Measurements from ENCODE around the gene ZBTB5.
"Not testable (repeated sequence)": the region's sequence is repeated elsewhere in the genome, so short reads cannot be mapped to it uniquely, and the experiment has no call there.

The ZBTB5 gene

DNA sequence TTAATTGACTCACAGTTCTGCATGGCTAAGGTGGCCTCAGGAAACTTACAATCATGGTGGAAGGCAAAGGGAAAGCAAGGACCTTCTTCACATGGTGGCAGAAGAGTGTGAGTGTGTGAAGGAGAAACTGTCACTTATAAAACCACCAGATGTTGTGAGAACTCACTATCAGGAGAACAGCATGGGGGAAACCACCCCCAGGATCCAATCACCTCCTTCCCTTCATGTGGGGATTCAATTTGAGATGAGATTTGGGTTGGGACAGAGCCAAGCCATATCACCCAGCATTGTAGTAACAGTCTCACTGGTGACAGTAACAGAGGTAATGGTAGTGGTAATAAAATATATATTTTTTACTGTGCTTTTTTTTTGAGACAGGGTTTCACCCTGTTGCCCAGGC is 18.1 kb downstream of the ZBTB5 start:
- DNase-seq = no peak

DNA sequence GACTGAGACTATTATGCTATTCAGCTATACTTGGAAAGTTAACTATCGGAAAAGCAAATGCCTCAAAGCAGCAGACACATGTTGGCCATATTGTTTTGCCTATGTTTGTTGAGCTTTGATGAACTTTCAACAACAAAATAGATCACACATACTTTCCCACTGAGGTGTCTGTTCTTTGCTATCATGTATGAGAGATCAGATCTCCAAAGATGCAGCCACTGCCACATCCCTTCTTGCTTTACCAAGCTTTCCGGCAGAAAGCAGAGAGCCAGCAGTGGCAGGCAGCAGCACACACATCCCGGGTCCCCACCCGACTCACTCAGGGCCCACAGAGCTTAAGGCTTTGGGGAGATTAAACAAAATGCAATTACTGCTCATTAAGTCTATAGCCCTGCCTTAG is 18.8 kb downstream of the ZBTB5 start:
- no peak for DNase-seq

DNA sequence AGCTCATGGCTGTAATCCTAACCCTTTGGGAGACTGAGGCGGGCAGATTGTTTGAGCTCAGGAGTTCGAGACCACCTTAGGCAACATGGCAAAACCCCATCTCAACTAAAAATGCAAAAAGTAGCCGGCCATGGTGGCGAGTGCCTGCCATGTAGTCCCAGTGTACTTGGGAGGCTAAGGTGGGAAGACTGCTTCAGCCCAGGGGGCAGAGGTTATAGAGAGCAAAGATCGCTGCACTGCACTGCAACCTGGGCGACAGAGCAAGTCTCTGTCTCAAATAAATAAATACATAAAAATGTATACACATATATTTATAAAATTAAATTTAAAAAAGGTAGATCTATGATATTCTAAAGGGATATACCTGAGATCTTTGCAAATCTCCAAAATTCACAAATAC is 19.4 kb downstream of the ZBTB5 start:
- no peak for DNase-seq

DNA sequence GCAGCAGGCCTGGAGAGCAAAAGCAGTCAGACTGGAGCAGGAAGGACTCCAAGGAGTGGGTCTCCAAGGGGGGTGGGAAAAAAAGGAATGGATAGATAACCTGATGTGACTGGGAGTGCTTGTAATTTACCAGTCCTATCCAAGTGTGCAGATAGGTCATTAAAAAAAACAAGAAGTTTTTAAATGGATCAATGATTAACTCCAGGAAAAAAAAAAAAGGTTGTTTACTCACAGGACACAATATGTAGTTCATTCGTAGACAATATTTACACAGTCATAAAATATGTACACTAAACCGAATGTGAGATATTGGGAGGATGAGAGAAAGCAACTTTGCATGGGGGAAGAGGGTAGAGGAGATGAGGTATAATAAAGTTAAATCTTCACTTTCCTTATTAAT is 20.4 kb downstream of the ZBTB5 start:
- DNase-seq = no peak

DNA sequence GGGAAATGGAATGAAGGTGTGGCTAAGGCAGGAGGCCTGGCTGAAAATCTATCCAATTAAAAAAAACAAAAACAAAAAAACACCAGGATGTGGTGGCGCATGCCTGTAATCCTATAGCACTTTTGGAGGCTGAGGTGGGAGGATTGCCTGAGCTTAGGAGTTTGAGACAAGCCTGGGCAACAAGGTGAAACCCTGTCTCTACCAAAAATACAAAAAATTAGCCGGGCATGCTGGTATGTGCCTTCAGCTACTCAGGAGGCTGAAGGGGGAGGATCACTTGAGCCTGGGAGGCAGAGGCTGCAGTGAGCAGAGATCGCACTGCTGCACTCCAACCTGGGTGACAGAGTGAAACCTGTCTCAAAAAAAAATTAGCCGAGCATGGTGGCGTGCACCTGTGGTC is 21.7 kb downstream of the ZBTB5 start:
- no peak for DNase-seq

DNA sequence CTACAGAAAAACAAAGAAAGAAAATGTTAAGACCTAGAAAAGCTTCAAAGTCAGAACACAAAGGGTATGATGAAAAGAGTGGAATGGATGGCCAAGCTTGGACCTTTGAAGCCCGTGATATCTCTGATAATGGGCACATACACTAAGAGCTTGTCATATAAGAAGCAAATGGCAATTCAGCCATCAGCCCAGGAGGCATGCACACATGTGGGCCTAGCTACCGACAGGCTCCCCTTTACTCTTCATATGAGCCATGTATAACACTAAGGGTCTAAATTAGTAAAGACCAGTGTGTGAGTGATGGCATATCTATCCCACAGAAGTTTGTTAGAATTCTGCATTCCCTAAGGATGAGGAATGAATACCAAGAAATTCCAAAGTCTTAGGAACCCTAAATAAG is 22.7 kb downstream of the ZBTB5 start:
- DNase-seq = no peak

DNA sequence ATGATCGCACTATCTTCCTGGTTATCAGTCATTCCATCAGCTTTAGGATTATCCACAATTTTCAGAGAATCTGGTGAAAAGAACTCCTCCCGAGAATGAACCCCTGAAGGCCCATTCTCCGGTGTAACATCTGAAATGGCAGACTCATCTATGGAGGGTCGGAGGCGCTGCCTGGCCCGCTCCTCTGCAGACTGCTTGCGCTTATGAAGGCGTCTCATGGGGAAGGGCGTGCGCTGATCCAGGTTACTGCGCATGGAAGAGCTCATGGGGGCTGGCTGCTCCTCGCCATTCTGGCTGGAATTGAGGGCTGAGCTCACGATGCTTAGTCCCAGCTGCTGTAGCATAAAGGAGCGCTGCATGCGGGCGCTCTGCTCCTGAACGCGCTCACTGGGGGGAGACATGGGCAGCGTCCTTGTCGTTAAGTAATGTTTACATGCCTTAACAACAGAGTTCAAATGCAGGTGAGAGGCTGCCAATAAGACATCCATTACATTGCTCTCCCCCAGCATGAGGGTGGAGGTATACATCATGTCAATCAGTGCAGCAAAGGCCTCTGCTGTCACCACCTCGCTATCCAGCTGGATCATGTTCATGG is 23.4 kb downstream of the ZBTB5 start:
- no peak for DNase-seq

DNA sequence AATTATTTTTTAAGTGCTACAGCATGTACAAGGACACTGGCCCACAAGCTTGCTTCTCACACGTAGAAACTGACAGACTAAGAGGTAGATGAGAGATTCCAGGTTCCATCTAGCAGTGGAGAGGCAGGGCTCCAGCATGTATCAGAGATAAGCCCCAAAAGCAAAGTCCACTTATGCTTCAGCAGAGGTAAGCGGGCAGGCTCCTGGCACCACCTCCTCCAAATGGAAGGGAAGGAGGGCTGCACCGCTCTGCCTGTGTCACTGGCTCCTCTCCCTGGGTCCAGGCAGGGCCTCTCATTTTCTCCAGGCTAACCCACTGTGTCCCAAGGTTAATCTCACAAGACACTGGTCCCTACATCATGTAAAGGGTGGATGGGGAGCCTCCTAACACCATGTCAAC is 26.9 kb downstream of the ZBTB5 start:
- no peak for DNase-seq

DNA sequence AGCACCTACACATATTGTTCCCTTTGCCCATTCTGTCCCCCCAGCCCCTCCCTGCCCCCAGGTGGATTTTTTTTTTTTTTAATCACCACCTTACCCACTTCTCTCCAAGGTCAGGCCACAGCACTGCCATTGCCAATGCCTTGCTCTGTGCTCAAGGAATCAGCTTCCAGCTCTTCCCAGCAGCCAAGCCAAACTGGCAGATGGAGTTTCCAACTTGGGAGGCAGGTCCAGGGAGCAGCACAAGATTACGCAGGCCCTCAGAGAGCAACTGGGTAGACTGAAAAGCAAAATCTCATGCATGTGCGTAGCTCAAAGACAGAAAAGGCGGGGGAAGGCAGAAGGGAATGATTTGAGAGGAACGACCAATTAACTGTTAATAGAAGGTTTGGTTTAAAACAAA is 27.6 kb downstream of the ZBTB5 start:
- DNase-seq = no peak

DNA sequence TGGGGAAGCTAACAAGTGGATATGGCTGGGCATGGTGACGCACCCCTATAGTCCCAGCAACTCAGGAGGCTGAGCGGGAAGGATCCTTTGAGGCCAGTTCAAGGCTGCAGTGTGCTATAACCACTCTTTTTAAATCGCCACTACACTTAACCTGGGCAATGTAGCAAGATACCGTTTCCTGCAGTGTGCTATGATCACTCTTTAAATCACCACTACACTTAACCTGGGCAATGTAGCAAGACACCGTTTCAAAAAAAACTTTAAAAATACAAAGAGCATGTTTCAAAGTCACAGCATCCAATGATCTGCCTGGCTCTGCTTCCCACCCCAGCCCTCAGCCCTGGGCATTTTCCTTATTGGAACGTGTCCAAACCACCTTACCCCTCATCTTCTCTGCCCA is 28.2 kb downstream of the ZBTB5 start:
- no peak for DNase-seq

DNA sequence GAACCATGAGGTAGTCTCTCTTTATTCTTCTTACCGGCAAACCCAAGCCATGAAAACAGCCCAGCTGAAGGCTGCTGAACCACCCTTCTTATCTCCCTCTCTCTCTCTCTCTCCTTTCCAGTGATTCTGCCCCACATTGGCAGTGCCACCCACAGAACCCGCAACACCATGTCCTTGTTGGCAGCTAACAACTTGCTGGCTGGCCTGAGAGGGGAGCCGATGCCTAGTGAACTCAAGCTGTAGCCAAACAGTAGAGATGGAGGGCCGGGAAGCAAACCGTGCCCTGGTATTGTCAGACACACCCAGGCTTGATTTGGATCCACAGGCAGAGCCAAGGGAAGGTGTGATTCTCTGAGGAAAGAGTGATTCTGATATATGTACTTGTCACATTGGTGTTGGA is 28.7 kb downstream of the ZBTB5 start:
- DNase-seq = no peak

DNA sequence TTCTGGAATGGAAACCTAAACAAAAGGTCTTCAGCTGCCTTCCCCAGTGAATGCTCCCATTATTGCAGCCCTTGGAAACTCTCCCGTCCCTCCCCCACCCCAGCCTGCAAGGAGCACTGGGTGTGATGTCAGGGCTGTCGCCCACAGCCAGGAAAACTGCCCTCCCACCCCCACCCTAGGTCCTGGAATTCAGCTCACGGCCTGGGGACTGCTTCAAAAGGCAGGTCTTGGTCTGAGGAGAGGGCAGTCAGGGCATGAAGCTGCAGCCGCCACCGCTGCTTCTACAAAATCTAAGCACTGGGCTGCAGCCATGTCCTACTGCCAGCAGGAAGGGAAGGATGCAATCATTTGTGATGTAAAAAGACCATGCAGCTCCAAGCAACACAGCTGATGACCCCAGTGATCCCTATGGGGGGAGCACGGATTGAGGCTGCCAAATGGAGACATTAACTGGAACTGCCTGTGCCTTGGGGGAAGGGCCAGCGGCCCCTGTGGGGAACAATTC is 31.3 kb downstream of the ZBTB5 start:
- no peak for DNase-seq

DNA sequence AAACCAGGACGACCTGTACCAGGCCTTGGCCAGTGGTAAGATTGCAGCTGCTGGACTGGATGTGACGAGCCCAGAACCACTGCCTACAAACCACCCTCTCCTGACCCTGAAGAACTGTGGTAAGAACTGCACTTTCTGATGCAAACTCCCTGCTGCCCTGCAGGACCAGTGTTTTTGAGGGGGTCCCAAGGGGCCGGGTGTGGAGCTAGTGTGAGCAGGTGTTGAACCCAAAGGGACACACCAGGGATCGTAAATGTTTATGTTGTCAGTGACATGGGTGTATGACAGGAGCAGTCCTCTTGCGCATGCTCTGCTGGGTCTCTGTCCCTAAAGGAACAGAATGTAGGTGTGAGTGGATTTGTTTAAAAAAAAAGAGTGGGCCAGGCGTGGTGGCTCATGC is 33.2 kb downstream of the ZBTB5 start:
- DNase-seq = no peak

DNA sequence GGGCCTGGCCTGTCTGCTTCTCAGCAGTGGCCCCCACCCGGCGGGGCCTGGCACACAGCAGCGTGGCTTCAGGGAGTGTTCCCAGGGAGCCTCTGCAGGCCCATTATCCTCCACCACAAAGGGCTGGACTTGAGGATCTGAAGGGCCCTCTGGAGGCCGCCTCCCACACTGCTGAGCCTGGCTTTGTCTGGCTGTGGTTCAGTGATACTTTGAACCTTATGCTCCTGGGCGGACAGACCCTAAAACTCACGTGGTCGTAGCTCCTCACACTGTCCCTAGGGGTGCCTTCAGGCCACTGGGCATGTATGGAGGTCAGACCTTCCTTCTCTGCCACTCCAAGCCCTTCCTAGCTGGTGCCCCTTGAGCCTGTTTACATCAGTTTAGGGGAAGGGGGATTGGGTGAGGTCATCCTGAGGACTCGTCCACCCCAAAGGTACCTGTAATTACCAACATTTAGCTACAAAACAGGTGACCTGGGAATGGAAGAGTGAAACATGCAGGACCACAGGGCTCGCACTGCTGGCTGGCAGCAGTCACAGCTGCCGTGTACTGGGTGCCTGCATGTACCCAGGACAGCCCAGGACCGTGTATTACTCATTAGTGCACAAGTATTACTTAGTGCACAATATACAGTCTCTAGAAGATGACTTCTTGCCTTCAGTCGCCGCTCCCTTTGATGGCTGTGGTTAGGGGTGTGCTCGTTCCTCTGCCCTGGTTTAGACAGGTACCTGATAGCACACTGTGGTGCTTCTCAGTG is 34.2 kb downstream of the ZBTB5 start:
- DNase-seq = no peak

DNA sequence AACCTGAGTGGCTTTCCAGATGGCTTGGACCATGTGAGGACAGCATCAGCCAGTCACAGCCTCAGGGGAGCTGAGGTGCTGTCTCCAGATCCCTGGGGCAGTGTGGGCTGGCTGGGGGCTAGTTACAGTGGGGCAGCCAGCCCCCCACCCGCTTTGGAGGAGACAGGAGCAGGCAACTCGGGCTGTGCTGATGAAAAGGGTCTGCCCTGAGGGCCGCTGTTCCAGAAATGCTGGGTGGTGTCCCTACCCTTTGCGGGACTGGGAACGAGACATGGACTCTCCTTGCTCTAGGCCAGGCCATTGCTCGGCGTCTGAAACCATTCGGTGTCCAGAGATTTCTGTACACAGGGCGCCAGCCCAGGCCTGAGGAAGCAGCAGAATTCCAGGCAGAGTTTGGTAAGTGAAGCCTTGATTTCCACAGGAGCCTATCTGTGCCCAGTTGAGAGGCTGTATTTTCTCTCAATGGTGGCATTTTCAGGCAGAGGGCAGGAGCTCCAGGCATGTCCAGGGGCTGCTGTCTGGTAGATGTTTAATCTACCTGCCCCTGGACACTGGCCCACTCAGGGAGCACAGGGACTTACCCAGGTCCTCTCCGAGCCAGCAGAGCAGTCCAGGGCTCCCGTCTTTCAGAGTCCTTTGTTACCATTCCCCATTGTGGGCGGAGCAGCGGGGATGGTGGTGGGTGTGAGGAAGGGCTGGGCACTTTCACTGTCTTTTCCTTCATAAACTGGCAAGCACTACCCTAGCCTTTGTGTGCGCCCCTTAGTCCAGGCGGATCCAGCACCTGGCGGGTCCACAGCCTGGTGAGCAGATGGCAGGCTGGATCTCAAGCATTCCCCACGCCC is 35.6 kb downstream of the ZBTB5 start:
- DNase-seq = no peak

DNA sequence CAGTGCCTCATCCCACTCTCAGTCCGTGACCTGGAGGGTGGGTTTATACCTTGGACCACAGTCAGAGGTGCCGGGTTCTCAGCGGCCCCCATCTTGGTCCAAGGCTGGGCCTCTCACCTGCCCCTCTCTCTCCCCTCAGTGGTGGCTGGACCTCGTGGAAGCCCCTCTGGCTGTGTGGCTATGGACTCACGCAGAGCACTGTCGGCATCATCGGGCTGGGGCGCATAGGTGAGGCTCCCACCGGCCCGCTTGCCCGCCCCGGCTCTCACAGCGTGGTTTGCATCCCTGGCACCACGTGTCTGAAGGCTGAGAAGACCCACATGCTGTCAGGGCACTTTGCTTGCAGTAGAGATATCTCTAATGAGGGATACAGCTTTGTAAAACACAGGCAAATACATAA is 36.9 kb downstream of the ZBTB5 start:
- no peak for DNase-seq

DNA sequence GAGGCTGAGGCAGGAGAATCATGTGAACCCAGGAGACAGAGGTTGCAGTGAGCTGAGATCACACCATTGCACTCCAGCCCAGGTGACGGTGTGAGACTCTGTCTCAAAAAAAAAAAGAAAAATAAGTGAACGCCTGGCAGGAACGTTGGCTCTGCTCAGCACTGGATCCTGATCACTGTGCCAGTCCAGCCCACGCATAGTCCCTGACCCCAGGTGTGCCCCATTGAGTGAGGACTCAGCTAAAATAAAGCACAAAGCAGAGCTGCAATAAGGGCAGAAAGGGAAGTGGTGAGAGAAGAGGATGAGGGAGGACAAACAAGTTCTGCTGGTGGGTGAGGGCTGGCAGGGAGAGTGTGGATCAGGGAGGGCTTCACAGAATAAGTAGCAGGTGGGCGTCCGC is 38.4 kb downstream of the ZBTB5 start:
- DNase-seq = no peak

DNA sequence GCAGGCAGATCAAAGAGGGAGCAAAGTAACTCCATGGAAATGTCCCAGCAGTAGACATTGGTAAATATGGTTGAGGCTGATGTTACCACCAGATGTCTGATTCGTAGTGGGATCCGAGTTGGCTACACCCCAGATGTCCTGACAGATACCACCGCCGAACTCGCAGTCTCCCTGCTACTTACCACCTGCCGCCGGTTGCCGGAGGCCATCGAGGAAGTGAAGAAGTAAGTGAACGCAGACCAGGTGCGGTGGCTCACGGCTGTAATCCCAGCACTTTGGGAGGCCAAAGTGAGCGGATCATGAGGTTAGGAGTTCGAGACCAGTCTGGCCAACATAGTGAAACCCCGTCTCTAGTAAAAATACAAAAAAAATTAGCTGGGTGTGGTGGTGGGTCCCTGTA is 38.8 kb downstream of the ZBTB5 start:
- not testable (repeated sequence) for DNase-seq

DNA sequence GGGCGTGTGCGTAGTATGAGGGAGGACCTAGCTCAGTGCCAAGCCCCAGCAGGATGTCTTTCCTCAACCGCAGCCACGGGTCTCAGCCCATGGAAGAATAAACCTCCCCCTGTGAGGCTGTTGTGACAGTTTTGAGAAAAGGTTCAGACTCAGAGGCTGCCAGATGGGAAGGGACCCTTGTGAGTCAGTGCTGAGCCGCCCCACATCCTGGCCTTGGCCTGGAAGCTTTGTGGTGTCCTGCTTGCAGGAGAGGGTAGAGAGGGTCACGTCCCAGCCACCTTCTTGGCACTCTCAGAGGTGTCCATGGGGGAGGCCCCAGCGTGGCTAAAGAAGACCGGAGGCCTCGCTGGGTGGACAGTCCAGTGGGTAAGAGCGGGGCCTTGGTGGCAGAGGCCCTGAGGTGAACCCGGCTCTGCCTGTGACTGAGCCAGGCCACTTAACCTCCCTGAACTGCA is 39.9 kb downstream of the ZBTB5 start:
- DNase-seq = no peak

DNA sequence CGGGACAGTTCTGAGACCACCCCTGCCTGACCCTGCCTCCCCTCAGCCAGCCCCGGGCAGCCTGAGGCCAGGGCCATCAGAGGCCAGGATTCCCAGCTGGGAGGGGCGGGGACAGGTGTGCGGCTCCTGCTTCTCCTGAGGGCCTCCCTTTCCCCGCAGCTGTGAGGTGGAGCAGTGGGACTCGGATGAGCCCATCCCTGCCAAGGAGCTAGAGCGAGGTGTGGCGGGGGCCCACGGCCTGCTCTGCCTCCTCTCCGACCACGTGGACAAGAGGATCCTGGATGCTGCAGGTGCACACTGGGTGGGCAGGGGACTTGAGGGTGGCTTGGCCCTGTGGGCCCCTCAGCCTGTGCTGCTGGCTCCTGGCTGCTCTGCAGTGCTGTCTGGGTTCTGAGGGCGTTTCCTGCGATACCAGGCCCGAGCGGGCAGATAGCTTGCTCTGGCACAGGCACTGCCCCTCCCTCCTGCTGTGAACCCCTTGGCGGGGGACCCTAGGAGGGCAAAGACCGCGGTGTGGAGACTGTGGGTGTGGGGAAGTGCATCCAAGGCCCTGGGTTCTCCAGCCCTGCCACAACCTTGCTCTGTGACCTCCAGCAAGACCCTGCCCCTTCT is 40.5 kb downstream of the ZBTB5 start:
- DNase-seq = no peak

DNA sequence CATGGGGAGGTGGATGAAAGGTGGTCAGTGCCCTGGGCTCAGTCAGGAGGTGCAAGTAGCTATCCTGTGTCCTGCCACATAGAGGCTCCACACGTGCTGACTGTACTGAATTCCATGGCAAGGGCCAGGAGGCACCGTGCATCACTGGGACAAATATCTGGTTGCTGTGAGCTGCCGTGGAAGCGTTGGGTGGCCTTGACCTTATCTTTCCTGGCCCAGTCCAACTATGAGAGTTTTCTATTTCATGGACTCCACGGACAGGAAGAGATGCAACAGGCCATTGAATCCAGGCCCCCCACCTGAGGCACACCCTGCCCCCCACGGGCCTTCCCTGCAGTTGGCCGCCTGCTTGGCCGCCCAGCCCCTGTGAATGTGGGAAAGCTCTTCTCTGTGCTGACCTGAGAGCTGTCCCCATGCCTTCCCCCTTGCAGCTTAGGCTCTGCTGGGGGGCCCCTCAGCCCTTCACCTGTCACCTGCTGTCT is 41.0 kb downstream of the ZBTB5 start:
- DNase-seq = no peak

DNA sequence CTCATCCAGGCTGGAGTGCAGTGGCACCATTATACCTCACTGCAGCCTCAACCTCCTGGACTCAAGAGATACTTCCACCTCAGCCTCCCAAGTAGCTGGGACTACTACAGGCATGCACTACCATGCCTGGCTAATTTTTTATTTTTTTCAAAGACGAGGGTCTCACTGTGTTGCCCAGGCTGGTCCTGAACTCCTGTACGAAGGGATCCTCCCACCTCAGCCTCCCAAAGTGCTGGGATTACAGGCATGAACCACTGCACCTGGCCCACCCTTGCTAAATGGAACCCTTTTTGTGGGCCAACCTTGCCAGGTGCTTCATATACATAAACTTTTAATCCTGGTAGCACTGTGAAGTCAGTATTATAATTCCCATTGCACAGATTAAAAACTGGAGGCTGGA is 41.7 kb downstream of the ZBTB5 start:
- DNase-seq = no peak

All from NCI-H2171 (cell line).